HL-60/S4 (cell line): Measurements from ENCODE around the gene CMTM8.

Experiments used
- in situ Hi-C: fragments of 300-500 bp; cut with MboI; formaldehyde crosslinking; loops from 2 replicates; pipeline ENCODE4 v1.14.3; 2022; ENCODE audit warnings: low sequenced_read_pairs

Gene CMTM8

GRCh38 chr3:32401126-32401525 is 162.6 kb downstream of the CMTM8 start:
- in situ Hi-C loops: no loop called here

DNA sequence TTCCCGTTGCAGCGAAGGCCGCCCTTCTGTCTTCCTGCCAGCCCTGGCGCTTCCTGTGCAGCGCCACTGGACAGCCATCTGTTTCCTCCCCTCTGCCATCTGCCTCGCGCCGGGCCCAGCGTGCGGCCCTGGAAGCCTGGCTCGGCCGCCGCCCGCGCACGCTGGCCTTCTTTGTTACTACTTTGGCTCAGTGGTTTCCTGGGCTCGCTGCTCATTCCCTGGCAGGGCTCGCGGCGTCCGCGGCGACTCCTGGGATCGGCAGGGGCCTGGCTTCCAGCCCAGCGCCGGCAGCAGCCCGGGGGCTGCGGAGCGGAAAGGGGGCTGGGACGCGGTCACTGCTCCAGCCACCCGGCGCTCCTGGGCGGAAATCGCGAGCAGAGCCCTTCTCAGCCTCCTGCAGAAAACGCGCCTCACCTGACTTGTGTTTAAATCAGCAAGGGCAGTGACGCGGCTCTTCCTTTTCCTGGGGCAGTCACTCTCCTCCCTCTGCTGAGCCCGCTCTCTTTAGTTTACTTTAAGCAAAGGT is 163.1 kb downstream of the CMTM8 start:
- in situ Hi-C loops: no loop called here

DNA sequence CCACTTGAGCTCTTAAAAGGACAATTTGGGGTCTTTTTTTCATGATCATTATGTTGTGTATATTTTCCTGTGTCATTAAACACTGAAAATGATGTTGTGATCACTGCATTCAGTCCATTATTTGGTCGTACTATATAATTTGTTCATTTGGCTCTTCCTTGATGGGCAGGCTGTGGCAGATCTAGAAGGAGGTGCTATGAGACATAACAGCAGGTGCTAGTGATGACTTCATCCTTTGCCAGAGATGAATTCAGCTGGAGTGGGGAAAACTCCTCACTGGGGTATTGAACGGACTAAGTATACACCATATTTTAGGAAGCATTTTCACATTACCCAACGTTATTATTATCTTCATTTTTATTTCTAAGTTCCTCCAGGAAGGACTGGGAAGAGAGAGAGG is 165.2 kb downstream of the CMTM8 start:
- in situ Hi-C loops: no loop called here

GRCh38 chr3:32404714-32405113 is 166.2 kb downstream of the CMTM8 start:
- in situ Hi-C loops: no loop called here

DNA sequence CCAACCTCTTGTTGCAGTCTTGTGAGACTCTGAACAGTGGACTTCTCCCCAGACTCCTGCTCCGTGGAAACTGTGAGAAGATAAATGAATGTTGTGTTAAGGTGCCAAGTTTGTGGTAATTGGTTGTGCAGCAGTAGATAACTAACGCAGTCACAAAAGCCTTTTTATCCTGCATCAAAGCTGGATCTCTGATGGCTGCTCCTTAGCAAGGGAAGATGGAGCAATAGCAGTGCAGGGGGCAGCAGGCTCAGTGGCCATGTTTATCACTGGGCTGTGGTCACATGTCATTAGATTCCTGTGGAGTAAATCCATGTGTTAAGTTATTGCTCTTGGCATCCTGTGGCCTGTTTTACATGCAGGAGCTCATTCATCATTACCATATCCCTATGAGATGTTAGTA is 166.7 kb downstream of the CMTM8 start:
- in situ Hi-C loops: no loop called here

DNA sequence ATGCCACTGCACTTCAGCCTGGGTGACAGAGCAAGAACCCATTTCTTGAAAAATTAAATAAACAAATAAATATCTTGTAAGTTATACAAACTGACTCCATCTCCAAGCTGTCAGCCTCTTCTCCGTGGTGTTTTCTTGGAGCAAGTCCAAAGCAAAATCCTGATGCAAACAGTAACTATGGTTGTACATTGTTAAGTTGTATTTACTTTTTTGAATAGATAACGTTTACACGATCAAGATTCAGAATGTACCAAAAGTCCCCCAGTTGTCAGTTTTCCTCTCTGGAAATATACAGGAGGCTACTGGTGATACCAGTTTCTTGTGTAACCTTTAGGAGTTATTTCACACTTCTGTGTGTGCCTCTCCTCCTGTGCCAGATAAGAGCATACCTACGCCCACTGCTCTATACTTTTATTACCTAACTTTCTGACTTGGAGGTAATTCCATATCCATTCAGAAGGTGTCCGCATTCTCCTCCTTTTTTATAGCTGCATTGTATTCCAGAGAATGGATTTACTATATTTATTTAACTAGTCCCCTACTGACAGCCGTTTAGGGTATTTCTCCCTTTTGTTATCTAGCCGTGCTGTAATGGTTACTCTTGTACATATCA is 167.3 kb downstream of the CMTM8 start:
- in situ Hi-C loops: no loop called here

GRCh38 chr3:32406486-32407408 is 168.3 kb downstream of the CMTM8 start:
- in situ Hi-C loops: no loop called here

GRCh38 chr3:32410367-32411246 is 172.1 kb downstream of the CMTM8 start:
- in situ Hi-C loops: no loop called here

GRCh38 chr3:32411442-32411841 is 173.0 kb downstream of the CMTM8 start:
- in situ Hi-C loops: no loop called here

DNA sequence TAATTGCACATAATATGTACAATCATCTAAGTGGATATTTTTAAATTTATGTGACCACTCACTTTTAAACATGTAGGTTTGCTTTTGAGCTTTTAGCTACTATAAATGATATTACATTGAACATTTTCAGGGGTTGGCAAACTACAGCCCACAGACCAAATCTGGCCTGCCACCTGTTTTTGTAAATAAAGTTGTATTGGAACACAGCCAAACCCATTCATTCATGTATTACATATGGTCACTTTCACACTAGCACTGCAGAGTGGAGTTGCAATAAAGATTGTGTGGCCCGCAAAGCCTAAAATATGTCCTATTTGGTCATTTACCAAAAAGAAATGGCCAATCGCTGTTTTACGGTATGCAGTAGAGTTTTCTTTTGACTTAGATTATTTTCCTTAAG is 174.4 kb downstream of the CMTM8 start:
- in situ Hi-C loops: no loop called here

DNA sequence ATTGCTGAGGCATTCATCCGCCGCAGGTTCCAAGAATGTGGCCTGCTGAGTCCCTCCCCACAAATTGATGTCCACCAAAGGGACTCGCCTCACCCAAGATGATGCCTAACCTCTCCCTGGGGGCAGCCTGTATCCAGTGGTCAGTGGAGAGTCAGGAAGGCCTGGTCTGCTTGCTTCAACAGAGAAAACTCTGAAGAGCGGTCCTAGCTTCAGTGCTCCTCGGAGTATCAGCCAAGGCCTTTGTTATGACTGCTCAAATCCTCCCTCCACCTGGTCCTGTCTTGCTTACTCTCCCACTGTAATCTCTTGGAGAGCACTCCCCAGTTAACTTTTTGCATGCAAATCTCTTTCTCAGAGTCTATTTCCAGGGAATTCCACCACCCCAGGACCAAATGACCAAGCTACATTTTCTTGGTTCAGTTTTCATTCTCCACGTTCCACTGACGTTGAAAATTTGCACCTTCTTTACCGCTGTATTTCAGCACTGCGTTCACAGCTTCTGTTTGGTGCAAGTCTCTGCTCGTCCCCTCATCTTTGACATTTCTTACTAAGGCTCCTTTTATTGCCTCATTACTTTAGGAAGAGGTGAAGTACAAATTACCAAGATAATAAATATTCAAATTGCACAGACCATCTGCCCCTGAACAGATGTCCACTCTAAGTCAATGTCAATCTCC is 175.5 kb downstream of the CMTM8 start:
- in situ Hi-C loops: no loop called here

DNA sequence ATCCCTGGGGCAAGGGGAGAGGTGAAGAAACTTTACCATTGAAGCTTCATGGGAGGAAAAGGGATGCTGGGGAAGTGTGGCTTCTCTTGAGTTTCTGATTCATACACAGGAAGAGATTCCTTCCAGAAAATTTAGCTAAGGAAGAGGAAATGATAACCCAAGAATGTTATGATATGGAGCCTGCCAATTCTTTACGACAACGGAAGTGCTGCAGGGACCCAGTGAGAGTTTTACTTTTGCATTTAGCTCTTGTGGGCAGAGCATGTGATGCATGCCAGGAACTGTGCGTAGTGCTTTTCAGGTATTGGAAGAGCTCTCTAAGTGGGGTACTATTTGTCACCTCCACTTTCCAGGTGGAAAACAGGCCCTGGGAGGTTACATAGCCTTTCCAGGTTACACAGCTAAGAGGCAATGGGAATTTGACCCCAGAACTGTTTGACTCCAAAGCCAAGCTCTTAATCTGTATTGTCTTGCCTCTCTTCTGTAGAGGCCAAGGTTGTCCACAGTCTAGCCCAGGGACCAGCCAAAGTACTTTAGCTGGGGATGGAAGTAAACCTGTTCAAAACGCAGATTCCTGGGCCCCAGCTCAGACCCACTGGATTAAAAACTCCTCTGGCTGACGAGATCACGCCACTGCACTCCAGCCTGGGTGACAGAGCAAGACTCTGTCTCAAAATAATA is 176.2 kb downstream of the CMTM8 start:
- in situ Hi-C loops: no loop called here

- in situ Hi-C loops: no loop called here
Measured at GRCh38 chr3:32419742-32420125, 181.3 kb downstream of the CMTM8 start.
